Brain microvascular endothelial cell (primary cell): ENCODE measurements around the gene ZFR2.

ENCODE experiments used
- DNase-seq: peaks from one replicate; pipeline ENCODE4 v3.0.0-alpha.2; 2020
- H3K27ac ChIP-seq: fragments of 250-450 bp; sonication (Bioruptor Pico); 2 replicates; pipeline ENCODE4 v1.5.1; 2020; ENCODE audit warnings: mild to moderate bottlenecking, moderate library complexity
- H3K27me3 ChIP-seq: fragments of 250-450 bp; sonication (Bioruptor Pico); replicated peaks from 2 replicates; pipeline ENCODE4 v1.5.1; 2020; ENCODE audit warnings: mild to moderate bottlenecking
- H3K36me3 ChIP-seq: fragments of 250-450 bp; sonication (Bioruptor Pico); replicated peaks from 2 replicates; pipeline ENCODE4 v1.5.1; 2020; ENCODE audit warnings: mild to moderate bottlenecking
- H3K4me3 ChIP-seq: 2 replicates; pipeline ENCODE4 v1.5.1; 2011; ENCODE audit warnings: low read depth, mild to moderate bottlenecking, control low read depth, low read length, moderate library complexity
- in situ Hi-C: cut with HindIII; loops from 2 replicates; pipeline ENCODE4 v1.10.0; 2017; ENCODE audit warnings: low sequenced_read_pairs, low pct_ligation_motif_present
- TF ChIP-seq, protein P1 (sequence below): IDR thresholded peaks from 2 replicates; pipeline ENCODE4 v1.5.1; 2011; ENCODE audit warnings: low read depth, mild to moderate bottlenecking, moderate library complexity, low read length, control low read depth, inconsistent platforms; ENCODE audit errors: missing control alignments

Gene ZFR2

DNA sequence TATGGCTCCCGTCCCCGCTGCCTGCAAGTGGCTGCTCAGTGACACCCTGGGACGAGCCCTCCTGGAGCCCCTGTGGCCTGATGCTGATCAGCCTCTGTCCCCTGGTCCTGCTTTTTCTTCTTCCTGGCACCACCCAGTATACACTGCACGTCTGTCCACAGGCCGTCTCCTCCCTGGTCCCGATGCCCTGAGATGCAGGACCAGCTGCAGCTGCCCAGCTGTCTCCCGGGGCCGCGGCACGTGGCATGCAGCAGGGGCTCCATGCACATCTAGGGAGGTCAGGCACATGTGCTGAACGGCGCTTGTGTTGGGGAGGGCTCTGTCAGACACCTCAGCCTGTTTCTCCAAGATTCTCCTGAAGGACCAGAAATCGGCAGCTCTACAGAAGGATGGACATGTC, 30.2 kb downstream of the ZFR2 start:
- no peaks in the 10 kb centered on the region for H3K36me3 ChIP-seq
- no peaks in the 10 kb centered on the region for H3K27me3 ChIP-seq
- TF ChIP-seq, protein P1, sequence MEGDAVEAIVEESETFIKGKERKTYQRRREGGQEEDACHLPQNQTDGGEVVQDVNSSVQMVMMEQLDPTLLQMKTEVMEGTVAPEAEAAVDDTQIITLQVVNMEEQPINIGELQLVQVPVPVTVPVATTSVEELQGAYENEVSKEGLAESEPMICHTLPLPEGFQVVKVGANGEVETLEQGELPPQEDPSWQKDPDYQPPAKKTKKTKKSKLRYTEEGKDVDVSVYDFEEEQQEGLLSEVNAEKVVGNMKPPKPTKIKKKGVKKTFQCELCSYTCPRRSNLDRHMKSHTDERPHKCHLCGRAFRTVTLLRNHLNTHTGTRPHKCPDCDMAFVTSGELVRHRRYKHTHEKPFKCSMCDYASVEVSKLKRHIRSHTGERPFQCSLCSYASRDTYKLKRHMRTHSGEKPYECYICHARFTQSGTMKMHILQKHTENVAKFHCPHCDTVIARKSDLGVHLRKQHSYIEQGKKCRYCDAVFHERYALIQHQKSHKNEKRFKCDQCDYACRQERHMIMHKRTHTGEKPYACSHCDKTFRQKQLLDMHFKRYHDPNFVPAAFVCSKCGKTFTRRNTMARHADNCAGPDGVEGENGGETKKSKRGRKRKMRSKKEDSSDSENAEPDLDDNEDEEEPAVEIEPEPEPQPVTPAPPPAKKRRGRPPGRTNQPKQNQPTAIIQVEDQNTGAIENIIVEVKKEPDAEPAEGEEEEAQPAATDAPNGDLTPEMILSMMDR: no peak
- in situ Hi-C loops: no loop called here
- DNase-seq: no peak
- H3K4me3 ChIP-seq: no peak overlapping the region
- no peak overlapping the region for H3K27ac ChIP-seq

DNA sequence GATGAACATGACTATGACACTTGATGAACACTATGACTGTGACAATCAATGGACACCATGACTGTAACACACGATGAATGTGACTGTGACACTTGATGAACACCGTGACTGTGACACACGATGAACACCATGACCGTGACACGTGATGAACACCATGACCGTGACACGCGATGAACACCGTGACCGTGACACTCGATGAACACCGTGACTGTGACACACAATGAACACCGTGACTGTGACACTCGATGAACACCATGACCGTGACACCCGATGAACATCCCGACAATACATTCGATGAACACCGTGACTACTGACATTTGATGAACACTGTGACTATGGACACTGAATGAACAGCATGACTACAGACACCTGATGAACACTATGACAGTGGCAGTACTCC, 30.9 kb downstream of the ZFR2 start:
- in situ Hi-C loops: no loop called here
- no peak overlapping the region for H3K27ac ChIP-seq
- no peak for DNase-seq
- no peak overlapping the region for H3K4me3 ChIP-seq
- TF ChIP-seq, protein P1: no peak
- no peaks in the 10 kb centered on the region for H3K36me3 ChIP-seq
- no peaks in the 10 kb centered on the region for H3K27me3 ChIP-seq

DNA sequence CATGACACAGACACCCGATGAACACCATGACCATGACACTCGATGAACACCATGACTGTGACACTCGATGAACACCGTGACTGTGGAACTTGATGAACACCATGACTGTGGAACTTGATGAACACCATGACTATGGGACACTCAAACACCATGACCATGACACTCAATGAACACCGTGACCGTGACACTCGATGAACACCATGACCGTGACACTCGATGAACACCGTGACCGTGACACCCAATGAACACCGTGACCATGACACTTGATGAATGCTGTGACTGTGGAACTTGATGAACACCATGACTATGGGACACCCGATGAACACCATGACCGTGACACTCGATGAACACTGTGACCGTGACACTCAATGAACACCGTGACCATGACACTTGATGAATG, 31.5 kb downstream of the ZFR2 start:
- H3K4me3 ChIP-seq: no peak overlapping the region
- no peaks in the 10 kb centered on the region for H3K27me3 ChIP-seq
- no peaks in the 10 kb centered on the region for H3K36me3 ChIP-seq
- TF ChIP-seq, protein P1: no peak
- no peak for DNase-seq
- no peak overlapping the region for H3K27ac ChIP-seq
- in situ Hi-C loops: no loop called here

DNA sequence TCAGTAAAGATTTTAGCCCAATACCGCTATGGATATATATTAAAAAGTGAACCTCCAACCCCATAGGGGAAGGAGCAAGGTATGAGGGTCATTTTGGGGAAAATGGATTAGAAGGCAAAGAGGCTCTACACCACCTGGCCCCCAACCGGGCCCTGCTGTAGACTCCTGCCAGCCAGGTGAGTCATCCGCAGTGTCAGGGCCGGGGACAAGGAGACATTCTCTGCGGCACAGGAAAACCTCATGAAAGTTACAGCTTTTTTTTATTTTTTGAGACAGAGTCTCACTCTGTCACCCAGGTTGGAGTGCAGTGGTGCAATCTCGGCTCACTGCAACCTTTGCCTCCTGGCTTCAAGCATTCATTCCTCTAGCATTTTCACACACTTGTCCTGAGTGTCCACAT, 32.0 kb downstream of the ZFR2 start:
- TF ChIP-seq, protein P1: no peak
- no peak overlapping the region for H3K27ac ChIP-seq
- in situ Hi-C loops: no loop called here
- H3K27me3 ChIP-seq: peaks cover under 1% of the 10 kb centered on the region
- DNase-seq: no peak
- no peak overlapping the region for H3K4me3 ChIP-seq
- H3K36me3 ChIP-seq: no peaks in the 10 kb centered on the region

DNA sequence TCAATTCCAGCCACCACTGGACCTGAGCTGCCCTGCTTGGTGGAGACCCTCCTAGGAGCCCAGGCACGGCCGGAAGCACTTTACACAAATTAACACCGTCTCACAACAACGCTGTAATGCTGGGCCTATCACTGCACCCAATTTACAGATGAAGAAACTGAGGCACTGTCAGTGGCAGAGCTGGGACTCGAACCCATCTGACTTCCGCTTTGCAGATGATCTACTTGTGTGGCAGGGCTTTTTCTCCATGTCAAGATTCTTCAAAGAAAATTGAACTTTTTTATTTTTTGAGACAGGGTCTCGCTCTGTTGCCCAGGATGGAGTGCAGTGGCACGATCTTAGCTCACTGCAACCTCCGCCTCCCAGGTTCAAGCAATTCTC, 33.8 kb downstream of the ZFR2 start:
- Histone ChIP-seq H3K27me3 (peaks cover 17% of the 10 kb centered on the region), H3K36me3 (no peaks in the 10 kb centered on the region), H3K27ac (no peak overlapping the region), H3K4me3 (no peak overlapping the region)
- DNase-seq: no peak
- in situ Hi-C loops: no loop called here
- TF ChIP-seq, protein P1: no peak

DNA sequence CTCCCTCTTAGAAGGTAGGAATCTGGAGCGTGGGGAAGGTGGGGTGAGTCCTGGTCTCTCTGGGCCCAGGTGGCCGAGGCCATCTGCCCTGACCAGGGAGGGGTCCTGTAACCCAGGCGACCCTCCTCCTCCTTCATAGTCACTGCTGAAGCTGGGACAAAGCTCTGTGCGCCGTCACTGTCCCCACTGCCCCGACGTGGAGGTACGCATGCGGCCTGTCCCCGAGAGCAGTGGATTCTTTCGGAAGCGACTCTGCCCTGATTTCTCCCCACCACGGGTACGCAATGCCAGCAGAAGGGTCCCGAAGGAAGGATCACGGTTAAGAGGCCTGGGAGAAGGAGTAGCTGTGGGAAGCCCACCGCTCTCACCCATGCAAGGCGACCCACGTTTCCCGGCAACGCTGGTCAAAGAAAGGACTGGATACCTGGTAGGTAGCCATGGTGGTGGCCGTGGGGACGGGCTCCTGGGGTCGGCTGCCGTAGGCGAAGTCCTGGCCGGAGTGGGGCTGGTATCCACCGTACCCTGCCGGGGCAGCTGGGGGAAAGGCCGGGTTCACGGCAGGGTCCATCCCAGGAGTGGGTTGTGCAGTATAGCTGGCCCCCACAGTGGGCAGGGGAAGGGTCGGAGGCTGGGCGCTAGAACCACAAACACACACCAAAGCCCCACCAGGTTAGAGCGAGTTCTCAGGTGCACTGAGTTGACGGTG, 34.3 kb downstream of the ZFR2 start:
- in situ Hi-C loops: no loop called here
- no peak overlapping the region for H3K4me3 ChIP-seq
- TF ChIP-seq, protein P1: no peak
- H3K27me3 ChIP-seq: peaks cover 20% of the 10 kb centered on the region
- no peak for DNase-seq
- no peaks in the 10 kb centered on the region for H3K36me3 ChIP-seq
- no peak overlapping the region for H3K27ac ChIP-seq
